ENCODE measurements around the gene LHPP.

Gene LHPP

DNA sequence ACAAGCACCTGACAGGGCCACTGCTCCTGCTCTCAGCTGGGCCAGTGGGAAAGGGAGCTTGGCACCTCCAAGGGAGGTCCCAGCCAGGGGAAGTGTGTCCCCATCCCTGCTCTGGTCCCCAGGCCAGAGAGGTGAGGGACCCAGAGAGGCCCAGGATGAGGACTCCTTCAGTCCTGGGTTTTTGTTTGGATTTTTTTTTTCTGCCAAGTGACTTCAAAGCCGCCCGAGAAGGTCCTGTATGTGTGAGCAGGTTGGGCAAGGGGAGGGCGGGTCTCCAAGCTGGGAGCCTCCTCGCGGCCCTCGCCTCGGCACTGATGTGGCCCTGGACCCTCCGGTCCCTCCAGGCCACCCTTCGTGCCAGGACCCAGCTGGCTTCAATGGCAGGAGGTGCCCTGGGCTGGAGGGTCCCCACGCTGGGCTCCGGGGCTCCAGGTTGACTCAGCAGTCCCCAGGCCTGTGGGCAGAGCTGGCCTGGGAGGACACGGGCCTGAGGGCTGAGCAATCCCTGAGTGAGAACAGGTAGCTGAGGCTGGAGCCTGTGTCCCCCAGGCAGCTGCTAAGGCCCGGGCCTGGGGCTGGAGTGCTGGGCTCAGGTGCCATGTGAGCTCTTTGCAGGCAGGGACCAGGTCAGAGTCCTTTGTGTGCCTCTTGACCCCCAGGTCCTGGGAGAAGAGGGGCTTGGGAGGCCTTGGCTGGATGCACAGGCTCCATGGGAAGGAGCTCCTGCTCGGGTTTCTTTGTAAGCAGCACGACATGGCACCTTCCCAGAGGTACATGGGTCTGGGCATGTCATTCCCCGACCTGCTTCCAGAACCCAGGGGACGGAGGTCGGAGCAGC is 142.0 kb downstream of the LHPP start:
- no peaks in the 10 kb centered on the region for H3K27me3 ChIP-seq (ENCODE audit: insufficient read depth, poor library complexity, severe bottlenecking)
- H3K4me3 ChIP-seq (ENCODE audit: severe bottlenecking): no peak overlapping the region
- H3K9me3 ChIP-seq (ENCODE audit: severe bottlenecking): no peaks in the 10 kb centered on the region
- TF ChIP-seq, protein P1, sequence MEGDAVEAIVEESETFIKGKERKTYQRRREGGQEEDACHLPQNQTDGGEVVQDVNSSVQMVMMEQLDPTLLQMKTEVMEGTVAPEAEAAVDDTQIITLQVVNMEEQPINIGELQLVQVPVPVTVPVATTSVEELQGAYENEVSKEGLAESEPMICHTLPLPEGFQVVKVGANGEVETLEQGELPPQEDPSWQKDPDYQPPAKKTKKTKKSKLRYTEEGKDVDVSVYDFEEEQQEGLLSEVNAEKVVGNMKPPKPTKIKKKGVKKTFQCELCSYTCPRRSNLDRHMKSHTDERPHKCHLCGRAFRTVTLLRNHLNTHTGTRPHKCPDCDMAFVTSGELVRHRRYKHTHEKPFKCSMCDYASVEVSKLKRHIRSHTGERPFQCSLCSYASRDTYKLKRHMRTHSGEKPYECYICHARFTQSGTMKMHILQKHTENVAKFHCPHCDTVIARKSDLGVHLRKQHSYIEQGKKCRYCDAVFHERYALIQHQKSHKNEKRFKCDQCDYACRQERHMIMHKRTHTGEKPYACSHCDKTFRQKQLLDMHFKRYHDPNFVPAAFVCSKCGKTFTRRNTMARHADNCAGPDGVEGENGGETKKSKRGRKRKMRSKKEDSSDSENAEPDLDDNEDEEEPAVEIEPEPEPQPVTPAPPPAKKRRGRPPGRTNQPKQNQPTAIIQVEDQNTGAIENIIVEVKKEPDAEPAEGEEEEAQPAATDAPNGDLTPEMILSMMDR (IDR thresholded peaks at IDR 0.05; ENCODE audit: poor library complexity, severe bottlenecking): no peak
- no peaks in the 10 kb centered on the region for H3K4me1 ChIP-seq (ENCODE audit: insufficient read depth, poor library complexity, severe bottlenecking)
- ATAC-seq (ENCODE audit: low read depth) (no peak), DNase-seq (ENCODE audit: low spot score) (no peak)
- H3K36me3 ChIP-seq (ENCODE audit: low read depth): no peaks in the 10 kb centered on the region
- H3K27ac ChIP-seq (ENCODE audit: poor library complexity, severe bottlenecking): no peak overlapping the region

DNA sequence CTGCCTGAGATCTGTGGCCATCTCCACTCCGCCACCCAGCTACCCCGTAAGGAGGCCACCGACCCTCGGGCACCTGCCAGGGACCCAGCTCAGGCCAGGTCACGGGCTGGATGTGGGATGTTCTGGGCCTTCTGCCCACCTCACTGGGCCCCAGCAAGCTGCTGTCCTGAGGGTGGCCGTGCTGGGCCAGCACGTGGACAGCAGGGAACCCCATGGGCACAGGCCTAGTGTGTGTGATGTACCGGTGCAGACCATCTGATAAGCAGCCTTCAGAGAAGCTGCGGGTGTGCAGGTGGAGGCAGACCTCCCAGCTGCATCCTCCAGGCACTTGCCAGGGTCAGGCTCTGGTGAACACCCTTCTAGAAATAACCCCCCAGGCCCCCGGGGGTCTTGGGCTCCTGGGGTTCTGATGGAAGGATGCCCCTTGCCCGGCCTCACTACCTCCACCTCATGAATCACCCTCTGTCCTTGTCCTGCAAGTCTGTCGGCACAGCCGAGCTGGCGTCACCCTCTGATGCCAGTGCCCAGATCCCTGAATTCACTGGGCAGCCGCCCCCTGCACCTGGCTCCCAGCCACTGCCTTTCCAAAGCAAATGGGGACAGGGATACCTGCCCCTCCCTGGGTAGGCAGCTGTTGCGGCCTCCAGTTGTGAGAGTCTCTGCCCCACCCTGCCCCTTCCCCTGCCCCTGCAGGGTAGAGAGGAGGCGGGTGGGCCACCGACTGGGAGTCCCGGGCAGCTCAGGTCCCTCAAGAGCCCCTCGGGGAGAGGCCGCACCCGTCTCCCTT is 142.8 kb downstream of the LHPP start:
- no peaks in the 10 kb centered on the region for H3K4me1 ChIP-seq (ENCODE audit: insufficient read depth, poor library complexity, severe bottlenecking)
- TF ChIP-seq, protein P1 (IDR thresholded peaks at IDR 0.05; ENCODE audit: poor library complexity, severe bottlenecking): no peak
- no peak for DNase-seq (ENCODE audit: low spot score)
- H3K4me3 ChIP-seq (ENCODE audit: severe bottlenecking): no peak overlapping the region
- ATAC-seq (ENCODE audit: low read depth): no peak
- no peaks in the 10 kb centered on the region for H3K36me3 ChIP-seq (ENCODE audit: low read depth)
- no peaks in the 10 kb centered on the region for H3K9me3 ChIP-seq (ENCODE audit: severe bottlenecking)
- H3K27ac ChIP-seq (ENCODE audit: poor library complexity, severe bottlenecking): no peak overlapping the region
- H3K27me3 ChIP-seq (ENCODE audit: insufficient read depth, poor library complexity, severe bottlenecking): no peaks in the 10 kb centered on the region

DNA sequence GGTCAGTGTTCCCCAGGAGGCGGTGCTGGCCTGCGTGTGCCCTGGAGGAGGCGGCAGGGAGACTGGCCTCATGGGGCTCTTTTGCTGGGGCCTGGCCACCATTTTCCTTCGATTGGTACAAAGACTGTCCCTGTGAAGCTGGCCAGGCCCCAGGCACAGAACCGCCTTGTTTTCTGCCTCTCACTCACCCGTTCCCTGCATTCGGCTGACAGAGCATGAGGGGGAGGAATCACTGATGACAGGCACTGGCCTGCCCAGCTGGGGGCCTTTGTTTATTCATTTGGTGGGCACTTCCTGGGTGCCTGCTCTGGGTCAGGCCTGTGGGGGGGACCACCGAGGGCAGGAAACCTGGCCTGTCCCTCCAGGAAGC is 143.4 kb downstream of the LHPP start:
- TF ChIP-seq, protein P1 (IDR thresholded peaks at IDR 0.05; ENCODE audit: poor library complexity, severe bottlenecking): no peak
- H3K4me3 ChIP-seq (ENCODE audit: severe bottlenecking): no peak overlapping the region
- H3K36me3 ChIP-seq (ENCODE audit: low read depth): no peaks in the 10 kb centered on the region
- H3K9me3 ChIP-seq (ENCODE audit: severe bottlenecking): no peaks in the 10 kb centered on the region
- H3K27me3 ChIP-seq (ENCODE audit: insufficient read depth, poor library complexity, severe bottlenecking): no peaks in the 10 kb centered on the region
- H3K27ac ChIP-seq (ENCODE audit: poor library complexity, severe bottlenecking): no peak overlapping the region
- DNase-seq (ENCODE audit: low spot score) (no peak), ATAC-seq (ENCODE audit: low read depth) (no peak)
- H3K4me1 ChIP-seq (ENCODE audit: insufficient read depth, poor library complexity, severe bottlenecking): no peaks in the 10 kb centered on the region

DNA sequence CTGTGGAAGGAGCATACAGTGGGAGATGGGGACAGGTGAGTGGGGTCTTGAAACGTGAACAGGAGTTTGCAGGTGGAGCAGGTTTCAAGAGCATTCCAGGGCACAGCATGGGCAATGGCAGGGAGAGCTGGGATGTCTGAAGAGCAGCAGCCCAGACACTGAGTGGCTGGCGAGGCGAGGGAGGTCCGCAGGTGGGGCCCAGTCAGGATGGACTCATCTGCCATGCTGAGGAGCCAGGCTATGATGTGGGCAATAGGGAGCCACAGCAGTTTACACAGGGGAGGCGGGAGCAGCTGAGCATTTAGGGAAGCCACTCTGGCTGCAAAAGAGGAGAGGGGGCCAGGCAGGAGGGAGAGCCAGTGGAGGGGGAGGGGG is 143.8 kb downstream of the LHPP start:
- Histone ChIP-seq H3K27me3 (ENCODE audit: insufficient read depth, poor library complexity, severe bottlenecking) (no peaks in the 10 kb centered on the region), H3K9me3 (ENCODE audit: severe bottlenecking) (no peaks in the 10 kb centered on the region), H3K4me3 (ENCODE audit: severe bottlenecking) (no peak overlapping the region), H3K4me1 (ENCODE audit: insufficient read depth, poor library complexity, severe bottlenecking) (no peaks in the 10 kb centered on the region), H3K36me3 (ENCODE audit: low read depth) (no peaks in the 10 kb centered on the region), H3K27ac (ENCODE audit: poor library complexity, severe bottlenecking) (no peak overlapping the region)
- no peak for ATAC-seq (ENCODE audit: low read depth)
- TF ChIP-seq, protein P1 (IDR thresholded peaks at IDR 0.05; ENCODE audit: poor library complexity, severe bottlenecking): no peak
- DNase-seq (ENCODE audit: low spot score): no peak
